ENCODE data around the gene HSPA4.
"Not testable (repeated sequence)": the region's sequence is repeated elsewhere in the genome, so short reads cannot be mapped to it uniquely, and the experiment has no call there.

The HSPA4 gene

DNA sequence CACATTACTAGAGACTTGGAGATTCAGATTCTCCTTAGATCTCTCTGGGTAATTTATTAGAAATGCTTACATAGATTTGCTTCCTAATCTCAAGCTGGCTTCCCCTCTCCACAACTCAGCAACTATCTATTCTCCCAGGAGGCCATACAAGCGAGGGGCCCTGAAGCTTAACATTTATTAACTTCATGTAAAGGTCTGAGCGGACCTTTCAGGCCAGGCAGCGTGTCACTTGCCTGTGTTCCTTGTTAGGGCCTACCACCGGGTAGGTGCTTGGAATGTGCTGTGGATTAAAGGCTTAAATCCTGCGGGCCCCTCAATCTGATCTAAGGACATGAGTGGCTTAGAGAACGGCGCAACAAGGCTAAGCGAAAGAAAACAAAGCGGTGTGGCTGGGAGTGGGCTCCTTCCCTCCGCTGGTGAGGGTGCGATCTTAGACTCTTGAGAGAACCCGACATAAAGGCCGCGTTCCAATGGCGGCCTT lies 712 bp upstream of the HSPA4 start:
- peak in 1 of 3 donors; percentile 20 for DNase-seq

- DNase-seq, result peak; percentile 80 to 92 (median 85)
These were observed 733 bp downstream of the HSPA4 start for GRCh38 chr5:133052317-133053175.

GRCh38 chr5:133053448-133053847 lies 1.6 kb downstream of the HSPA4 start:
- no peak for DNase-seq

GRCh38 chr5:133054697-133055471 lies 3.1 kb downstream of the HSPA4 start:
- no peak for DNase-seq

GRCh38 chr5:133056891-133057290 lies 5.1 kb downstream of the HSPA4 start:
- DNase-seq, result no peak

DNA sequence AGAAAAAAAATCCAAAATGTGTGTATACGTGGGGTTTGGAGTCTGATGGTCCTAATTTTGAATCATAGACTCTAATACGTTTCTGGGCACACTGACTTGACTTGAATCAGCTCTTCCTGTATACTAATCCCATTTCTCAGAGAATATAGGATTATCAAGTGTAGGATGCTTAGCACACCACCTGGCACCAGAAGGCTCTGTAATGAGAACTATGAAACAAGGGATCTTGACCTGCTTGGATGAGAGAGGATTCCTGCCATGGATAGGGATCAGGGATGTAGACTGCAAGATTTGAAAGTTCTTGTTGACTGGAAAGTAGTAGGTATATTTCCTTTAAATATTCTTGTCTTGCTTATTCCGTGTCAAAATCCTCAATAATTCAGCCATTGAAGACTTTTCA lies 7.8 kb downstream of the HSPA4 start:
- DNase-seq, result no peak

- DNase-seq, result peak in 1 of 3 donors; percentile 9
These were observed 10.5 kb downstream of the HSPA4 start for GRCh38 chr5:133062276-133062675.

DNA sequence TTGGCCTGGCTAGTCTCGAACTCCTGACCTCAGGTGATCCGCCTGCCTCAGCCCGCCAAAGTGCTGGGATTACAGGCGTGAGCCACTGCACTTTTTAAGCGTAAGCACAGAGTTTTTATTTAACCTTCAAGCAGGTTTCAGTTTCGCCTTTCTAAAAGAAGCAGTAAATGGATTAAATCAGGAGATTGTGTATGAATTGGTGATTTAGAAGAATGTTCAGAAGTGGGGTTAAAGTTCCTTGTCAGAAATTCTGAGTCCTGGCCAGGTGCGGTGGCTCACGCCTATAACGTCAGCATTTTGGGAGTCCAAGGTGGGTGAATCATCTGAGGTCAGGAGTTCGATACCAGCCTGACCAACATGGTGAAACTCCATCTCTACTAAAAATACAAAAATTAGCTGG lies 12.2 kb downstream of the HSPA4 start:
- DNase-seq, result no peak

- DNase-seq, result no peak
These were observed 13.7 kb downstream of the HSPA4 start for GRCh38 chr5:133065471-133065870.

GRCh38 chr5:133066045-133066444 lies 14.2 kb downstream of the HSPA4 start:
- DNase-seq, result no peak

GRCh38 chr5:133072021-133072420 lies 20.2 kb downstream of the HSPA4 start:
- no peak for DNase-seq

DNA sequence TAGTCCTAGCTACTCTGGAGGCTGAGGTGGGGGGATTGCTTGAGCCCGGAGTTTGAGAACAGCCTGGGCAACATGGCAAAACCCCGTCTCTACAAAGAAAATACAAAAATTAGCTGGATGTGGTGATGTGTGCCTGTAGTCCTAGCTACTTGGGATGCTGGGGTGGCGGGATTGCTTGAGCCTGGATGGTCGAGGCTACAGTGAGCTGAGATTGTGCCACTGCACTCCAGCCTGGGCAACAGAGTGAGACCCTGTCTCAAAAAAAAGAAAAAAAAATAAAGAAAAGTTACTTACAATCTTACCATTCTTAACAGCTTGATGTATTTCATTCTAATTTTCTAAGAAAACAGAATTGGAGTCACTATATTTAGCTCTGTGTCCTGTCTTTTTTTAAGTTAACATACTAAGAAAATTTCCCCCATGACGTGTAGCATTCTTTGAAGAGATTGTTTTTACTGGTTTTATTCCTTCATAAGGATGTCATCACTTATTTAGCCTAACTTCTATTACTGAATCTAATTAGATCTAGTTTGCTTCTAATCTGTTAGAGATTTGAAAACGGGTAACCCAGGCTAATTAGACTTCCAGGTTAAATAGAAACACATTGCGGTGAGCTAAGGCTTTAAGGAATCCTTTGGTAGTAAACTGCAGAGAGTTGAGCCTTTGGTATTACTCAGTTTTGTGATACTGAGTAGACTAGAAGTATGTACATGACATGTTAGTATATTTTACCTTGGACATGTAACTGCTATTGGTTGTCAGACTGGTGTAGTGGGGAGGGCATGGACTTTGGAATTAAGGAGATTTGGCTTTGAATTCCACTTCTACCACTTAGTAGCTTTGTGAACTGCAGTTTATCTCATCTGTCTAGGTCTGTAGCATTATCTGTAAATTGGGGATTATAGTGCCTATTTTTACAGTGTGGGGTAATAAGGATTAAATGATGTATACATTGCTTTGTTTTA lies 24.0 kb downstream of the HSPA4 start:
- no peak for DNase-seq

- no peak for DNase-seq
These were observed 27.2 kb downstream of the HSPA4 start for GRCh38 chr5:133079048-133079447.

DNA sequence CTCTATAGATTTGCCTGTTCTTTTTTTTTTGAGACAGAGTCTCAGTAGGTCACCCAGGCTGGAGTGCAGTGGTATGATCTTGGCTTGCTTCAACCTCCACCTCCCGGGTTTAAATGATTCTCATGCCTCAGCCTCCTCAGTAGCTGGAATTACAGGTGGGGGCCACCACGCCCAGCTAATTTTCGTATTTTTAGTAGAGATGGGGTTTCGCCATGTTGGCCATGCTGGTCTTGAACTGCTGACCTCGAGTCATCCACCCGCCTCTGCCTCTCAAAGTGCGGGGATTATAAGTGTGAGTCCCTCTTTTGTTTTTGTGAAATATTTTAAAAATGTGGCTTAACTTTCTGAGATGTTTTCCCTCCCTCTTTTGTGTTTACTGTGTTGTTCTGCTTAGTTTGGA lies 29.2 kb downstream of the HSPA4 start:
- peak in 2 of 3 donors; percentile 12 to 18 for DNase-seq

DNA sequence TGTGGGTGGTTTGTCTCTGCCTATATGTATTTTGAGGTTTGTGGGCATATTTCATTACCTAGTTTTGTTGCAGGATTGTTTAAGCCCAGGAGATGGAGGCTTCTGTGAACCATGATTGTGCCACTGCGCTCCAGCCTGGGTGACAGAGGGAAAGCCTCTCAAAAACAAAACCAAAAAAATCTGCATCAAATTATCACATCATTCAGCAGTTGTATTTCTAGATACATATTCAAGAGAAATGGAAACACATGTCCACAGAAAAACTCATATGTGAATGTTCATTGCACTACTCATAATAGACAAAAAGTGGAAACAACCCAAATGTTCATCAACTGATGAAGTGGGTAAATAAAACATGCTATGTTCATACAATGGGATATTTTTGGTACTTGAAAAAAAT lies 29.9 kb downstream of the HSPA4 start:
- no peak for DNase-seq

- DNase-seq, result no peak
These were observed 30.3 kb downstream of the HSPA4 start for GRCh38 chr5:133082128-133082527.

GRCh38 chr5:133083901-133084300 lies 32.1 kb downstream of the HSPA4 start:
- no peak for DNase-seq

DNA sequence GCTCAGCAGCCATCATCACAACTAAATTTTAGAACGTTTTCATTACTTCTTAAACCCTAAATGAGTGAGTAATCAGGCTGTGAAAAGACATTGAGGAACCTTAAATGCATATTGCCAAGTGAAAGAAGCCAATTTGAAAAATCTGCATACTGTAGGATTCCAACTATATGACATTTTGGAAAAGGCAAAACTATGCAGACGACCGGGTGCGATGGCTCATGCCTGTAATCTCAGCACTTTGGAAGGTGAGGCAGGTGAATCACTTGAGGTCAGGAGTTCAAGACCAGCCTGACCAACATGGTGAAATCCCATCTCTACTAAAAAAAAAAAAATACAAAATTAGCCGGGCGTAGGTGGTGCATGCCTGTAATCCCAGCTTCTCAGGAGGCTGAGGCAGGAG lies 33.4 kb downstream of the HSPA4 start:
- DNase-seq, result not testable (repeated sequence)

DNA sequence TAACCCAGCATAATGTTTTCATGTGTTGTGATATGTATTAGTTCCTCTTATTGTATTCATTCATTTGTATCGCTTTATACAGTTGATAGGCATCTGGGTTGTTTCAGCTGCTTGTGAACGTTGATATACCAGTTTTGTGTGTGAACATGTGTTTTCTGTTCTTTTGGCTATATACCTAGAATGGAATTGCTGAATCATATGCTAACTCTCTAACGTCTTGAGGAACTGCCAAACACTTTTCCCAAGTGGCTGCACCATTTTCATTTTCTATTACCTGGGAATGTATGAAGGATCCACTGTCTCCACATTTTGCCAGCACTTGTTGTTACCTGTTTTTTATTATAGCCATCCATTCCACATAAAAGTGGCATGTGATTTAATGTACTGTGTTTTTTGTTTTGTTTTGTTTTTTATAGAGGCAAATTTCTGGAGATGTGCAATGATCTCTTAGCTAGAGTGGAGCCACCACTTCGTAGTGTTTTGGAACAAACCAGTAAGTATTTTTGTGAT lies 34.6 kb downstream of the HSPA4 start:
- no peak for DNase-seq

- DNase-seq, result no peak
These were observed 36.3 kb downstream of the HSPA4 start for GRCh38 chr5:133088064-133088463.

- no peak for DNase-seq
These were observed 39.2 kb downstream of the HSPA4 start for GRCh38 chr5:133091034-133091433.

GRCh38 chr5:133106343-133106742 lies 54.5 kb downstream of the HSPA4 start:
- no peak for DNase-seq

Measured in suppressor macrophage treated with lipopolysaccharide for 1 hour (primary cell).